Esophagus muscularis mucosa (tissue), 3 donors: ENCODE measurements around the gene TMEM69.

ENCODE experiments used
- POLR2A ChIP-seq: fragments of 450-650 bp; IDR thresholded peaks from one replicate; pipeline ENCODE4 v1.6.1; 2017; ENCODE audit warnings: antibody characterized with exemption, moderate library complexity, mild to moderate bottlenecking, low read depth
- POLR2AphosphoS5 ChIP-seq, 2 donors: sonication (generic); formaldehyde crosslinking; IDR thresholded peaks; one replicate each; pipeline ENCODE4 v1.6.1; 2017; ENCODE audit warnings: antibody characterized with exemption in 2 of 2
- TF ChIP-seq, protein P1 (sequence below), 3 experiments: fragments of 200-600 bp in 2 of 3; fragments of 450-650 bp in 1 of 3; sonication (generic) in 2 of 3; IDR thresholded peaks; one replicate each; pipeline ENCODE4 v1.5.1; 2017 to 2019; ENCODE audit warnings: antibody characterized with exemption in 3 of 3, mild to moderate bottlenecking in 2 of 3, moderate library complexity in 1 of 3

DNA sequence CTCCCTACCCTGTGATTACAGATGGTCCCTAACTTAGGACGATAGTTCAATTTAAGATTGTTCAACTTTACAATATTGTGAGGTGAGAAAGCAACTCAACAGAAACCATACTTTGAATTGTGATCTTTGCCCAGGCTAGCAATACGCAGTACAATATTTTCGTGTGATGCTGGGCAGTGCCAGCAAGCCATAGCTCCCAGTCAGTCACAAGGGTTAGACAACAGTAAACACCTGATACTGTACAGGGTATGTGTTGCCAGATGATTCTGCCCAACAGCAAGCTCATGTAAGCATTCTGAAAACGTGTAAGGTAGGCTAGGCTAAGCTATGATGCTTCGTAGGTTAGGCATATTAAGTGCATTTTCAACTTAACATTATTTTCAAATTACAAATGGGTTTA, 13.5 kb upstream of the TMEM69 start:
- TF ChIP-seq, protein P1, sequence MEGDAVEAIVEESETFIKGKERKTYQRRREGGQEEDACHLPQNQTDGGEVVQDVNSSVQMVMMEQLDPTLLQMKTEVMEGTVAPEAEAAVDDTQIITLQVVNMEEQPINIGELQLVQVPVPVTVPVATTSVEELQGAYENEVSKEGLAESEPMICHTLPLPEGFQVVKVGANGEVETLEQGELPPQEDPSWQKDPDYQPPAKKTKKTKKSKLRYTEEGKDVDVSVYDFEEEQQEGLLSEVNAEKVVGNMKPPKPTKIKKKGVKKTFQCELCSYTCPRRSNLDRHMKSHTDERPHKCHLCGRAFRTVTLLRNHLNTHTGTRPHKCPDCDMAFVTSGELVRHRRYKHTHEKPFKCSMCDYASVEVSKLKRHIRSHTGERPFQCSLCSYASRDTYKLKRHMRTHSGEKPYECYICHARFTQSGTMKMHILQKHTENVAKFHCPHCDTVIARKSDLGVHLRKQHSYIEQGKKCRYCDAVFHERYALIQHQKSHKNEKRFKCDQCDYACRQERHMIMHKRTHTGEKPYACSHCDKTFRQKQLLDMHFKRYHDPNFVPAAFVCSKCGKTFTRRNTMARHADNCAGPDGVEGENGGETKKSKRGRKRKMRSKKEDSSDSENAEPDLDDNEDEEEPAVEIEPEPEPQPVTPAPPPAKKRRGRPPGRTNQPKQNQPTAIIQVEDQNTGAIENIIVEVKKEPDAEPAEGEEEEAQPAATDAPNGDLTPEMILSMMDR (IDR thresholded peaks at IDR 0.05) = no peak
- TF ChIP-seq POLR2A (no peak), POLR2AphosphoS5 (IDR thresholded peaks at IDR 0.05) (no peak)
